Stimulated activated CD4-positive, alpha-beta T cell treated with anti-CD3 and anti-CD28 coated beads, TNF-alpha, amount 100 ng/mL, for 1 hour (primary cell): ENCODE results near the gene ZBED4.
A peak's percentile ranks its signal among the peaks of the same experiment; 100 is the strongest.
"Not testable (repeated sequence)": the region's sequence is repeated elsewhere in the genome, so short reads cannot be mapped to it uniquely, and the experiment has no call there.

Experiments used
- DNase-seq, 3 donors: peaks; one replicate each; pipeline ENCODE4 v3.0.0-alpha.2; 2020; ENCODE audit warnings: low read depth in 3 of 3, low spot score in 1 of 3

ZBED4 gene, protein sequence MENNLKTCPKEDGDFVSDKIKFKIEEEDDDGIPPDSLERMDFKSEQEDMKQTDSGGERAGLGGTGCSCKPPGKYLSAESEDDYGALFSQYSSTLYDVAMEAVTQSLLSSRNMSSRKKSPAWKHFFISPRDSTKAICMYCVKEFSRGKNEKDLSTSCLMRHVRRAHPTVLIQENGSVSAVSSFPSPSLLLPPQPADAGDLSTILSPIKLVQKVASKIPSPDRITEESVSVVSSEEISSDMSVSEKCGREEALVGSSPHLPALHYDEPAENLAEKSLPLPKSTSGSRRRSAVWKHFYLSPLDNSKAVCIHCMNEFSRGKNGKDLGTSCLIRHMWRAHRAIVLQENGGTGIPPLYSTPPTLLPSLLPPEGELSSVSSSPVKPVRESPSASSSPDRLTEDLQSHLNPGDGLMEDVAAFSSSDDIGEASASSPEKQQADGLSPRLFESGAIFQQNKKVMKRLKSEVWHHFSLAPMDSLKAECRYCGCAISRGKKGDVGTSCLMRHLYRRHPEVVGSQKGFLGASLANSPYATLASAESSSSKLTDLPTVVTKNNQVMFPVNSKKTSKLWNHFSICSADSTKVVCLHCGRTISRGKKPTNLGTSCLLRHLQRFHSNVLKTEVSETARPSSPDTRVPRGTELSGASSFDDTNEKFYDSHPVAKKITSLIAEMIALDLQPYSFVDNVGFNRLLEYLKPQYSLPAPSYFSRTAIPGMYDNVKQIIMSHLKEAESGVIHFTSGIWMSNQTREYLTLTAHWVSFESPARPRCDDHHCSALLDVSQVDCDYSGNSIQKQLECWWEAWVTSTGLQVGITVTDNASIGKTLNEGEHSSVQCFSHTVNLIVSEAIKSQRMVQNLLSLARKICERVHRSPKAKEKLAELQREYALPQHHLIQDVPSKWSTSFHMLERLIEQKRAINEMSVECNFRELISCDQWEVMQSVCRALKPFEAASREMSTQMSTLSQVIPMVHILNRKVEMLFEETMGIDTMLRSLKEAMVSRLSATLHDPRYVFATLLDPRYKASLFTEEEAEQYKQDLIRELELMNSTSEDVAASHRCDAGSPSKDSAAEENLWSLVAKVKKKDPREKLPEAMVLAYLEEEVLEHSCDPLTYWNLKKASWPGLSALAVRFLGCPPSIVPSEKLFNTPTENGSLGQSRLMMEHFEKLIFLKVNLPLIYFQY

DNA sequence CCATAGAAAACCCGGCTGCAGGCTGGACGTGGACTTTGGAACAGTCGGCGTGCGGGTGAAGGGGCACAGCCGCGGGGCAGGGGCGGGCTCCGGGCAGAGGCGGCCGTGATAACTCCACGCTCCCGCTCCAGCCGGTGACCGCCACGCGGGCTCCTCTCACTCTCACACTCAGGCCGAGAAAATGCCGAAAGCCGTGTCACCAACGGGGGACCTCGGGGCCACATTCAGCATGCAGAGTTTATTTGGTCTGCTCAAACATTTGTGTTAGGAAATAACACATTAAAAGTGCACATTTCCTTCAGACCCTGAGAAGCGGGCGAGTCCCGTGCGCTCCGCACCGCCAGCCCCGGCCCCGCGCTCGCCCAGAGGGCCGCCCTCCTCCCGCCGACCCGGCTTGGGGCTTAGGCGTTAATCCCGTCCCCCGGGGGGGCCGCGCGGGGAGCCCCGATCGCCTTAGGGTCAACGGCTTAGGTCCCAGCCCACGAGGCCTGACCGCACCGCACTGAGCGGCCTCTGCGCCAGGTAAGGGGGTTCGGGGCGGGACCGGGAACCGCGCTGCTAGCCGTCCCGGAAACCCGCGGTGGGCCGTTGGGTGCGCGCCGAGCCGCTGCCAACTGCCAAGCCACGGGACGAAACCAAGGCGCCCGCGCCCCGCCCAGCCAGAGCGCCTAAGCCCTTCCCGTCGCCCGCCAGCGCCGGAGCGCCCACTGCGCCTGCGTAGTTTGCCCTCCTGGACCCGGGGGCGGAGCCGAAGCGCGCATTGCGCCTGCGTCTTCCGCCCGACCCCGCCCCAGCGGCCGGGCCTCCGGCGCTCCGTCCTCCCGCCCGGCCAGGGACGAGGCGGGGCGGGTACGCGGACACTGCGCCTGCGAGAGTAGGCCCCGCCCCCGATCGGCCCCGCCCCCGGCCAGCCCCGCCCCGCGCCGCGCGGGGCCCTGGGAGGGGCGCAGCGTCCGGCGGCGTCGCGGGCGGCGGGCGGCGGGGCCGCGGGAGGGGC, at the start of gene ZBED4:
ZBED4 (plus strand) TSS at position 947 of the 997 bp plus-strand sequence. CDS start 29,819 bp downstream, outside the sequence.
- DNase-seq = peak; percentile 97 to 99 (median 98)

DNA sequence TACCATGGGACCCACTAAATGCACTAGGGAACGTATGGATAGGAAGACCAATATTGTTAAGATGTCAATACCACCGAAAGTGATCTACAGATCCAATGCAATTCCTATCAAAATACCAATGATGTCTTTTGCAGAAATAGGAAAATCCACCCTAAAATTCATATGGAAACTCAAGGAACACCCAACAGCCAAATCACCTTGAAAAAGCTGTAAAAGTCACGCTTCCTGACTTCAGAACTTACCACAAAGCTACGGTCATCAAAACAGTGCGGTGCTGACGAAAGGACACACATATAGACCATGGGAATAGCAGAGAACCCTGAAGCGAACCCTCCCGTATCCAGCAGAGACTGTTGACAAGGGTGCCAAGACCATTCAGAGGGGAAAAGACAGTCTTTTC, 46.5 kb upstream of the ZBED4 start:
- no peak for DNase-seq

DNA sequence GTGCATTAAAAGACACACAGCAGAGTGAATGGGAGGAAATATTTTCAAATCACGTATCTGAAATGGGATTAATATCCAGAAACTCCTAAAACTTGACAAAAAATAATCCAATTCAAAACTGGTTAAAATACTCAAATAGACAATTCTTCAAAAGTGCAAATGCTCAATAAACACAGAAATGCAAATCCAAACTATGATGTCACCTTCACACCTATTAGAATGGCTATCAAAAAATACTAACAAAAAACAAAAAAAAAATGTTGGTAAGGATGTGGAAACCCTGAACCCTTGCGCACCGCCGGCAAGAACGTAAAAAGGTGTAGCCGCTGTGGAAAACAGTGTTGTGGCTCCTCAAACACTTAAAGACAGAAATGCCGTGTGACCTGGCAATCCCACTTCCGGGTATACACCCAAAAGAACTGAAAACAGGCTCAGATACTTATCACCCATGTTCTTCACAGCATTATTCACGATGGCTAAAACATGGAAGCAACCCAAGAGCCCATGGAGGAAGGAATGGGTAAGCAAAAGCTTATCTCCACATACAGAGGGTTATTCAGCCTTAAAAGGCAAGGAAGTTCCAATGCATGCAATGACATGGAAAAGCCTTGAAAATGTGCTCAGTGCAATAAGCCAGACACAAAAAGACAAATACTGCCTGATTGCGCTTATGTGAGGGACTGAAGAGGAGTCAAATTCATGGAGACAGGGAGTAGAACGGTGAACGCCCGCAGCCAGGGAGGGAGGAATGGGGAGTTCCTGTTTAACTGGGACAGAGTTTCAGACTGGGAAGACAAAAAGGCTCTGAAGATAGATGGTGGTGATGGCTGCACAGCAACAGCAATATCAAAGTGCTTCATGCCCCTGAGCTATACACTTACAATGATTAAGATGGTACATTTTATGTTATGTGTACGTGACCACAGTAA, 45.6 kb upstream of the ZBED4 start:
- no peak for DNase-seq

DNA sequence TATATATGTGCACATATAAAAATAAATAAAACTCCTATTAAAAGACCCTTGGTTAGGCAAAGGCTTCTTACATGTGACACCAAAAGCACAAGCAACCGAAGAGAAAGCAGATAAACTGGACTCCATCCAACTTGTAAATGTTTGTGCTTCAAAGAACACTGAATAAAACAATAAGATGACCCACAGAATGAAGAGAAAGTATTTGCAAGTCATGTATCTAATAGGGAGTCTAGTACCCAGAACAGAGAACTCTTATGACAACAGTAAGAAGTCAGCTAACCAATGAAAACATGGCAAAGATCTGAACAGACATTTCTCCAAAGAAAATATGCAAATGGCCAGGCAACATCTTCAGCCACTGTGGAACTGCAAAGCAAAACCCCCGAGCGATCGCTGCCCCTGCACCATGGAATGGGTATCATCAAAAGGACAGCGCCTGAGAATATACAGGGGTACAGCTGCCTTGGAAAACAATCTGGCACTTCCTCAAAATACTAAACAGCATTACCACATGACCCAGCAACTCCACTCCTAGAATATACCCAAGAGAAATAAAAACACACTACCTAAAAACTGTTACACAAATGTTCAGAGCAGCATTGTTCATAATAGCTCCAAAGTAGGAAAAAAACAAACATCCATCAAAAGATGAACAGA, 43.2 kb upstream of the ZBED4 start:
- DNase-seq = no peak

DNA sequence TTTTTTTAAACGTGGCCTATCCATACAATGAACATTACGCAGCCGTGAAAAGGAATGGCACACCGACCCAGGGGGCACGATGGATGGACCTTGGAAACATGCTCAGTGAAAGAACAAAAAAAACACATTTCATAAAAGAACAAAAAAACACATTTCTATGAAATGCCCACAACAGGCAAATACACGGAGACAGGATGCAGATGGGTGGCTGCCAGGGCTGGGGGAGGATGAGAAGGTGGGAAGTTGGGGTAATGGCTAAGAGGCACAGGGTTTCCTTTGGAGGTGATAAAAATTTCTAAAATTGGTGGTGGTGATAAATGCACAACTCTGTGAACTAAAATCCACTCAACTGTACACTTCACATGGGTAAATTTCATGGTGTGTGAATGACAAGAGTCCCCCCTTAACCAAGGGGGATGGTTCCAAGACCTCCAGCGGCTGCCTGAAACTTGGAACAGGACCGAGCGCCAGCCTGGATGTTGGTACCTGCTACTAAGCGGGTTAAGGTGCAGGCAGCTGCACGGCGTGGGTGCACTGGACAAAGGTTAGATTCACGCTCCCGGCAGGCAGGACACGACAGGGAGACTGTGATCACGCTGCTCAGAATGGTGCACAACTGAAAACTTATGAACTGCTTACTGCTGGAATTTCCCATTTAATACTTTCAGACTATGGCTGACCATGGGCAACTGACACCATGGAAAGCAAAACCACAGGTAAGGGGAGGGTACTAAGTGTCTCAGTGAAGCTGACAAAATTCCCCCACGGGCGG, 42.4 kb upstream of the ZBED4 start:
- no peak for DNase-seq

DNA sequence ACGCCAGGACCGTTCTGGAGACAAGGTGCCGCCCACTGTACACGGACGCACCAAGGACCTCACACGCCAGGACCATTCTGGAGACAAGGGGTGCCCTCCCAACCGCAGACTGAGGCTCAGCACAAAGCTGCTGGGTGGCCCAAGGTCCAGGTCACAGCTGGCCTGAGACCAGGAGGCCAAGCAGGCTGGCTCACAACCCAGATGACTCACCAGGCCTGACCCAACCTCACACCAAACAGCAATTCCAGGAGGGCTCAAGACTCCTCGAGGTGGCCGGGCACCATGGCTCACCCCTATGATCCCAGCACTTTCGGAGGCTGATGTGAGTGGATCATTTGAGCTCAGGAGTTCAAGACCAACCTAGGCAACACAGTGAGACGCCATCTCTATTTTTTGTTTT, 40.8 kb upstream of the ZBED4 start:
- DNase-seq = no peak

DNA sequence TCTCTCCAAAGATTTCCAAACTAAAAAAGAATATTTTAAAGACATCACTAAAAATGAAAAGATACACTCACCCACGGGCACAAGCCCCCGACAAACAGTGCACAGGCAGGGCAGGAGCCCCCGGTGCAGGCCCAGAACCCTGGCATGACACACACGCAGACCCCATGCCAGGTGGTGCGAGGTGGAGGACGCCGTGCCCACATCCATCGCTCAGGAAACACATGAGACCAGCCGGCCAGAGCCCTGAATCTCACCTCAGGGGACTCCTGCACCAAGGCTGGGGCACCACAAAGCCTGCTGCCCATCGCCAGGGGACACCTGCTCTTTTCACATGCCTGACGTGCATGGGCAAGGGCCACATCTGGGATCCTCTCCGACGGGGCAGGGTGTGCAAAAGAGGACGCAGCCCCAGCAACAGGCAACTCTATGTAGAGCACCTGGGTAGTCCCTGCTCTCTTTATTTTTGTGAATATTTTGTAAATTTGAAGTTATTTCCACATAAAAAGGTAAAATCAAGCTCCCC, 39.4 kb upstream of the ZBED4 start:
- no peak for DNase-seq

DNA sequence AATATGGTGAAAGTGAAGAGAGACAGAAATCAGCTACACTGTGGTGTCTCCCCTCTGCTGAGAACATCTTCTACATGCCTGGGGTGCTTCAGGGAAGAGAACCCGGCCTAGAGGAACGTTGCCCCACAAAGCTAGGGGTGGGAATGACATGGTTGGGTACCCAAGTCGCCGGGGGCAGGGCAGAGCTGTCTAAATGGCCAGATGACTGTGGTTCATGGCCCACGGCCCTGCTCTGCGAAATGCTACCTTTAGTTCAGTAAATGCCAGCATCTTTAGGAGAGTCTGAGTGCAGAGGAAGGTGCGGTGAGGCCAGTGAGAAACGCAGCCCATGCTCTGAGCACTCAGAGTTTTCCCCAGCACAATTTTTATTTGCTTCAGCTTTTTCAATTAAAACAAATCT, 38.8 kb upstream of the ZBED4 start:
- no peak for DNase-seq

DNA sequence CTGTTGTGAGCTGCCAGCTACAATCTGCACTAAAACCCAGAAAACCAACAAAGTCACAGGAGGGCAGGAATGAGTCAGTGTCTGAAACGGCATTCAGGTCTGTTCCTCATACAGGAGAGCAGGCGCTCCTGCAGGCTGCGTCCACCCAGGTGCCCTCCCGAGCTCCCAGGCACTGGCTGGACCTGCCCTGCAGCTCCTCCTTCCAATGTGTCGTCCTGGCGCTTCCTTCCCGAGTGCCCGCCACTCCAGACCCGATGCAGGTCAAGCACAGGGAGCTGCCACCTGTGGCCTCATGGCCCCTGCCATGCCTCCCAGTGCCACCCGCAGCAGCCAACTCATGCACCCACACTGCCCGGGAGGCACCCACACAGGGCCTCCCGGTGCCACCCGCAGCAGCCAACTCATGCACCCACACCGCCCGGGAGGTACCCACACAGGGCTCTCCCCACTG, 38.0 kb upstream of the ZBED4 start:
- no peak for DNase-seq

DNA sequence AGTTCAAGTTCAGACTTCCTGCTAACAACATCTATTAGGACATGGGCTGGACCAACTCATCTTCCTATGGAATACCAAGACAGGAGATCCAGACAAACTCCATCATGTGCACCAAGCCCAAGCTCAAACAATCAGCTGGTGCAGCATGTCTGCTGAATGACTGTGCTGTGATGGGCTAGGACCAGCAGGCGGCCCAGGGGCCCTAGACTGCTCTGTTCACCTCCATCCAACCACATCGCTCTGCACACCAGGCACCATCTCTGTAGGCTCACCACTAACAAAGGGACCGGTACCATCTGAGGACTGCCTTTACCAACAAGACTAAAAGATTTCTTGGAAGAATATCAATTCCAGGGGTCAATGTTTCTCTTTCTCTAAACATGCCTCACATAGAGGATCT, 36.3 kb upstream of the ZBED4 start:
- no peak for DNase-seq

DNA sequence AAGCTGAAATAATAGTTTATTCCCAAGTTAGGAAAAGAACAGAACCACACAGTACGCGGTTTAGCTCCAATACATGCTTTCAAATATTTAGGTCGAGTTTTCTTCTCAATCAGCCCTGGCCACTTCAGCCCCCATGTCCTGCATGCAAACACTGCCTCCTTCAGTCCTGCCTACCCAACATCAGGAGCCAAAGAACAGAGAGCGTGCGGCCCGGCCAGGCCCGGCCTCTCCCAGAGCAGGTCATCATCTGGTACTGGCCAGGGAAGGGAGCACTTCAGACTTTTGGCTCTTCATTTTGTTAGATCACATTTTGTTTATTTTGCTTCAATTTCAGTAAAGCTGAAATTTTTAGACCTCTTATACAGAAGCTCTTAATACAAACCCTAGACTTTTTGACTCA, 32.7 kb upstream of the ZBED4 start:
- DNase-seq = no peak

DNA sequence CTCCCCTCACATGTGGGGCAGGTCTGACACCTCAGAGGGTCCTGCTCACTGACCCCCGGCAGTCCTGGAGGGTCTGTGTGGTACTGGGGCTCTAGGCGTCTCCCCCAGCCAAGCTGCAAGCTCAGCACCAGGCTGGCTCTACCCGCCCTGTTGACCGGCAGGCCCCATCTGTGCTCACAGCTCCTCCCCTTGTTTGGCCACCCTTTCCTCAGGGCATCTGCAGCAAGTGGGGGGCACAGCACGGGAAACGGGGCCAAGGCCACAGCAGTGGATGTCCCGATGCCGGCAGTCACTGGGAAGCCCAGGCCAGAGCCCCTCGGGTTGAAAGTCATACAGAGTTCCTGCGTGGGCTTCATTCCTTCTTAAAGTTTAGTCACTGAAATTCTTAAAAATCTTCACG, 31.9 kb upstream of the ZBED4 start:
- not testable (repeated sequence) for DNase-seq

DNA sequence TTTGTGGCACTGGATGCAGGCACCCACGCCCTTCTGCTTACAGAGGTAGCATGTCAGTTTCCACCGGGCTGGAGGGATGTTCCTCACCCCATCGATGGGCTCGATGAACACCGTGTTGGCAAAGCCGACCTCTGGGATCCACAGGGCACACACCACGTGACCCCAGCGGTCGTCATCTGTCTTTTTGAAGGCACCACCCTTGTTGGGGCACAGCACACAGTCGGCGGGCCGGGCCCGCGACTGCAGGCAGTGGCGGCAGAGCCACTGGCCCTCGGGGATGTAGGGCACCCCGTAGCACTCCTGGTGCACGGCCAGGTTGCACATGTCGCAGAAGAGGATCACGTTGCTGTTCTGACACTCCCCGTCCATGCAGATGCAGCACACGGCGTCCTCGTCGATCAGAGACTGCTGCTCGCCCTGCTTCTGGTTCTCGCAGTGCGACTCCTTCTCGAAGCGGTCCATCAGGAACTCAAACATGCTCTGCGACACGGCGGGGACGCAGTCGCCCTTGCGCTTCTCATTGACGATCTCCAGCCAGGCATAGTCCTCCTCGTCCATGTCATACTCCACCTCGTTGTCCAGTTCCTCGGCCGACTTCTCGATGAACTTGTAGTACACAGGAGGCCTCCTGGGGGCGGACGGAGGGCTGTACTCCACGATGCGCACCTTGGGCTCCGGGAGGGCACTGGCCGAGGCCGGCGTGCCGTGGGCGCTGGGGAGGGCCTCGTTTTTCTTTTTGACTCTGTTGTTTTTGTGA, 30.2 kb upstream of the ZBED4 start:
- DNase-seq = no peak

DNA sequence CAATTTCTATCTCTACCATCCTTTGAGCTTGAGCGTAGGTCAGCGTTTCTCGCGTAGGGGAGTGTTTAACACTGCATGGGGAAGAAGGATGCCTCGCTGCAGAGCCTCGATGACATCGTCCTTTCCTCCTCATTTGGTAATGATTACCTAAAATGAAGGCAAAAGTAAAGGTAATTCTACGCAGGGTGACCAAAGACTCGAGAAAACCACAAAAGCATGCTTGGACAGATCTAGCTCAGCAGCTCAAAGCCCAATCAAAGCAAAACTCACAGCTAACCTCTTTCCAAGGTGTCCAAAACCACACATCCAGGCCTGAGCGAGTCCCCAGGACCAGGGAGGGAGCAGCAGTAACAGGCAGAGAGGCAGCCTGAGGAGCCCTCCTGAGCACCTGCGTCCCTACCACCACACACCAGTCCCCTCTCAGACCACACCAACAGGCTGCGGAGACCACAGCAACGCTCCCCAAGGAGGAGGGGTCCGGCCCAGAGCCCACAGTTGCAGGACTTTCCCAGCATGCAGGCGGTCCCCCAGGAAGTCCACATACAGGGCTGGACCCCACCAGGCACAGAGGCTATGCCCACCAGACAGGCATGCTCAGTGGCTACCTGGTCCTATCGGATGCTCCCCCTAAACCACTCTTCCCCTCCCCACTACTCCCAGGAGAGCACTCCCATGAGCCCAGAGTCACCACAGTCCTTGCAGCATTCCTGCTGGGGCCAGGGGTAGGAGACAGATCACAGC, 29.3 kb upstream of the ZBED4 start:
- DNase-seq = no peak

DNA sequence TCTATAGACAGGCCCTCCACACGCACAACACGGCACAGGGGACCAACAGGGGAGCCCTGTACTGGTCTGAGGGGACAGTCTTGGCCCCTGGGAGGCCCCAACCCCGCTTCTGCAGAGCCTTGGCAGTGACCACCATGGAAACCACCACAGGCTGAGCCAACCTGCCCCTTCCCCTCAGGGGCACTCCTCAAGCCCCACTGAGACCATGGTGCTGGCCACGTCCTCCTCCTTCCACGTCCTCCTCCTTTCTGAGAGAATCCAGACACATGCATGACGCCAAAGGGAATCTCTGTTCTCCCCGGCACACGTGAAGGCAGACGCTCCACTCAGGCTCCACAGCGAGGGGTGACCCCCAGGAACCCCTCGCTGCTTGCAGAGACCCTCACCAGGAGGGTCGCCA, 28.7 kb upstream of the ZBED4 start:
- DNase-seq = no peak

DNA sequence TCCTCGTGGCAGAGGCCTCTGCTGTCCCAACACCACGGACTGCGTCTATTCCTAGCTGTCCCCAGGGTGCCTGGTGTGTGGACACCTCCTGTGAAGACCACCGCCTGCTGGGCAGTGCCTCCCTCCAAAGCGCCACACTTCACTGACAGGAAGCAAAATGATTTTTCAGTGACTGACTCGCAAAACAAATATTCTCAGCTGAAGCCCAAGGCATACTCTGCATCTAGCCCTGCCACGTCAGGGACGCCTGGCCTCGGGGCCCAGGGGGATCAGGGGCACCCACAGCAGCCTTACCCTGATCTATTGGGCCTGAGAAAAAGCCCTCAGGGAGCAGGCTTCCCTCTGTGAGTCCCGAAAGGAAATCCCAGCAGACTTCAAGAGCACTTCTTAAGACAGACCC, 28.2 kb upstream of the ZBED4 start:
- no peak for DNase-seq
